Astrocyte (in vitro differentiated cells and primary cell): ENCODE data around the gene INAVA. TPM values are rescaled to one million over a fixed set of nuclear protein-coding genes. Genes with fewer than 3 reads are reported as not detected.

Experiments used
- DNase-seq: peaks from one replicate; pipeline ENCODE4 v3.0.0-alpha.2; 2010; ENCODE audit warnings: low read depth
- FAIRE-seq: peaks from 2 replicates; lab custom pipeline; 2011; peaks lifted over from hg19 to GRCh38; lab: Jason Lieb, UNC
- H2AFZ ChIP-seq: 2 replicates; pipeline ENCODE4 v1.6.0; 2012; ENCODE audit warnings: low read depth, low read length, inconsistent platforms
- H3K27ac ChIP-seq: 2 replicates; pipeline ENCODE4 v1.5.1; 2011; ENCODE audit warnings: low read depth, low read length, inconsistent platforms
- H3K27me3 ChIP-seq: 2 replicates; pipeline ENCODE4 v1.6.0; 2011; ENCODE audit warnings: low read length, inconsistent platforms; ENCODE audit not compliant: insufficient read depth
- H3K36me3 ChIP-seq: 2 replicates; pipeline ENCODE4 v1.5.1; 2011; ENCODE audit warnings: low read length, inconsistent platforms; ENCODE audit not compliant: insufficient read depth
- H3K4me1 ChIP-seq: 2 replicates; pipeline ENCODE4 v1.5.1; 2011; ENCODE audit warnings: low read length, inconsistent platforms; ENCODE audit not compliant: insufficient read depth
- H3K4me2 ChIP-seq: 2 replicates; pipeline ENCODE4 v1.6.0; 2012; ENCODE audit warnings: low read length, inconsistent platforms
- H3K4me3 ChIP-seq: 2 replicates; pipeline ENCODE4 v1.5.1; 2011; ENCODE audit warnings: low read depth, mild to moderate bottlenecking, low read length, inconsistent platforms; ENCODE audit not compliant: insufficient read depth
- H3K79me2 ChIP-seq: 2 replicates; pipeline ENCODE4 v1.6.0; 2012; ENCODE audit warnings: mild to moderate bottlenecking, low read length, inconsistent platforms; ENCODE audit not compliant: insufficient read depth
- H3K9ac ChIP-seq: 2 replicates; pipeline ENCODE4 v1.6.0; 2012; ENCODE audit warnings: mild to moderate bottlenecking, low read length, inconsistent platforms
- H3K9me3 ChIP-seq: 2 replicates; pipeline ENCODE4 v1.5.1; 2012; ENCODE audit warnings: low read depth, mild to moderate bottlenecking, low read length, inconsistent platforms; ENCODE audit not compliant: insufficient read depth
- H4K20me1 ChIP-seq: 2 replicates; pipeline ENCODE4 v1.6.0; 2012; ENCODE audit warnings: low read length, inconsistent platforms; ENCODE audit not compliant: insufficient read depth
- H3K27ac Mint-ChIP-seq: one replicate; pipeline ENCODE4 v1.8.0; 2021; ENCODE audit warnings: mild to moderate bottlenecking, mixed read lengths; ENCODE audit not compliant: unreplicated experiment
- H3K27me3 Mint-ChIP-seq: one replicate; pipeline ENCODE4 v1.8.0; 2021; ENCODE audit warnings: low read depth, mixed read lengths; ENCODE audit not compliant: unreplicated experiment
- H3K36me3 Mint-ChIP-seq: one replicate; pipeline ENCODE4 v1.8.0; 2021; ENCODE audit warnings: low read depth, mixed read lengths; ENCODE audit not compliant: unreplicated experiment
- H3K4me1 Mint-ChIP-seq: one replicate; pipeline ENCODE4 v1.8.0; 2021; ENCODE audit warnings: low read depth, mixed read lengths; ENCODE audit not compliant: unreplicated experiment
- H3K4me3 Mint-ChIP-seq: one replicate; pipeline ENCODE4 v1.8.0; 2021; ENCODE audit warnings: mild to moderate bottlenecking, moderate library complexity, mixed read lengths; ENCODE audit not compliant: unreplicated experiment
- H3K9me3 Mint-ChIP-seq: one replicate; pipeline ENCODE4 v1.8.0; 2021; ENCODE audit warnings: mild to moderate bottlenecking, mixed read lengths; ENCODE audit not compliant: unreplicated experiment
- CTCF ChIP-seq: IDR thresholded peaks from 2 replicates; pipeline ENCODE4 v1.5.1; 2011; ENCODE audit warnings: low read depth, mild to moderate bottlenecking, inconsistent platforms, low read length, moderate library complexity; ENCODE audit not compliant: insufficient read depth
- EZH2 ChIP-seq: IDR thresholded peaks from 2 replicates; pipeline ENCODE4 v1.6.1; 2012; ENCODE audit warnings: mild to moderate bottlenecking, low read length, inconsistent platforms; ENCODE audit not compliant: insufficient read depth
- total RNA-seq: library from RNA; stranded (reverse); gene quantifications from 2 replicates; pipeline ENCODE4 v1.2.1, GENCODE V29; 2021

INAVA gene
- total RNA-seq, 1 donor from 2014 or later = 10.3 TPM

GRCh38 chr1:200873116-200873670 is 21.5 kb upstream of the INAVA start:
- H3K27me3 Mint-ChIP-seq = peaks cover 33% of the 10 kb centered on the region
- H3K4me1 Mint-ChIP-seq = no peaks in the 10 kb centered on the region
- peaks cover 10% of the 10 kb centered on the region for H3K4me1 ChIP-seq
- peaks cover 2% of the 10 kb centered on the region for H3K9me3 Mint-ChIP-seq
- no peaks in the 10 kb centered on the region for H3K36me3 Mint-ChIP-seq
- no peak for TF ChIP-seq CTCF
- TF ChIP-seq EZH2 = no peak
- no peak overlapping the region for H3K27ac ChIP-seq
- peak overlapping the region; percentile 39 for H3K4me3 ChIP-seq
- peaks cover 53% of the 10 kb centered on the region for H3K27me3 ChIP-seq
- no peaks in the 10 kb centered on the region for H4K20me1 ChIP-seq
- H3K9me3 ChIP-seq = no peaks in the 10 kb centered on the region
- peak overlapping the region; percentile 84 for H3K4me2 ChIP-seq
- H3K4me3 Mint-ChIP-seq = no peak overlapping the region
- no peak overlapping the region for H3K27ac Mint-ChIP-seq
- H3K36me3 ChIP-seq = no peaks in the 10 kb centered on the region
- H3K79me2 ChIP-seq = no peaks in the 10 kb centered on the region
- DNase-seq (no peak), FAIRE-seq (no peak)
- H3K9ac ChIP-seq = no peak overlapping the region
- peak overlapping the region; percentile 60 for H2AFZ ChIP-seq

- H3K27ac Mint-ChIP-seq = no peak overlapping the region
- H3K9ac ChIP-seq = no peak overlapping the region
- peaks cover 53% of the 10 kb centered on the region for H3K27me3 ChIP-seq
- peaks cover 35% of the 10 kb centered on the region for H3K27me3 Mint-ChIP-seq
- H3K4me3 Mint-ChIP-seq = no peak overlapping the region
- H3K4me1 ChIP-seq = peaks cover 10% of the 10 kb centered on the region
- TF ChIP-seq CTCF (no peak), EZH2 (peak; percentile 86)
- no peaks in the 10 kb centered on the region for H3K4me1 Mint-ChIP-seq
- FAIRE-seq (no peak), DNase-seq (no peak)
- peak overlapping the region; percentile 84 for H3K4me2 ChIP-seq
- H3K36me3 ChIP-seq = no peaks in the 10 kb centered on the region
- H3K9me3 Mint-ChIP-seq = peaks cover 2% of the 10 kb centered on the region
- H3K4me3 ChIP-seq = peak overlapping the region; percentile 39
- no peaks in the 10 kb centered on the region for H3K9me3 ChIP-seq
- no peaks in the 10 kb centered on the region for H3K79me2 ChIP-seq
- H2AFZ ChIP-seq = peak overlapping the region; percentile 60
- H4K20me1 ChIP-seq = no peaks in the 10 kb centered on the region
- no peaks in the 10 kb centered on the region for H3K36me3 Mint-ChIP-seq
- no peak overlapping the region for H3K27ac ChIP-seq
Observed at GRCh38 chr1:200873671-200874397, 20.9 kb upstream of the INAVA start.

- peaks cover 53% of the 10 kb centered on the region for H3K27me3 ChIP-seq
- no peak for FAIRE-seq
Observed at GRCh38 chr1:200874694-200875093, 20.0 kb upstream of the INAVA start.

More at GRCh38 chr1:200874694-200875093, 20.0 kb upstream of the INAVA start:
- H3K27ac Mint-ChIP-seq = peak overlapping the region; percentile 50
- peaks cover 35% of the 10 kb centered on the region for H3K27me3 Mint-ChIP-seq
- peaks cover 10% of the 10 kb centered on the region for H3K4me1 ChIP-seq
- H3K4me2 ChIP-seq = no peak overlapping the region
- no peak overlapping the region for H3K27ac ChIP-seq
- no peaks in the 10 kb centered on the region for H3K4me1 Mint-ChIP-seq
- H2AFZ ChIP-seq = no peak overlapping the region
- peaks cover 2% of the 10 kb centered on the region for H3K9me3 Mint-ChIP-seq
- no peaks in the 10 kb centered on the region for H4K20me1 ChIP-seq
- no peak overlapping the region for H3K4me3 ChIP-seq
- no peak overlapping the region for H3K9ac ChIP-seq
- H3K79me2 ChIP-seq = no peaks in the 10 kb centered on the region
- no peak for TF ChIP-seq CTCF
- no peak for TF ChIP-seq EZH2
- H3K36me3 Mint-ChIP-seq = no peaks in the 10 kb centered on the region
- no peak overlapping the region for H3K4me3 Mint-ChIP-seq
- DNase-seq = no peak
- H3K36me3 ChIP-seq = no peaks in the 10 kb centered on the region
- no peaks in the 10 kb centered on the region for H3K9me3 ChIP-seq
